Neural cell (in vitro differentiated cells): ENCODE measurements around the gene CHURC1. TPM values are rescaled to one million over a fixed set of nuclear protein-coding genes. Genes with fewer than 3 reads are reported as not detected.

ENCODE experiments used
- H2AFZ ChIP-seq: fragments of 200-600, 300-800 bp; sonication (generic), shearing (Covaris generic); 2 replicates; pipeline ENCODE4 v1.6.0; 2014; ENCODE audit warnings: low read depth, mild to moderate bottlenecking, antibody characterized with exemption, low read length, moderate library complexity
- H3F3A ChIP-seq: fragments of 200-600 bp; shearing (Covaris generic); 2 replicates; pipeline ENCODE4 v1.6.1; 2016; ENCODE audit warnings: mild to moderate bottlenecking, moderate library complexity, mixed read lengths, antibody characterized with exemption, low read length; ENCODE audit not compliant: insufficient read depth, poor library complexity, severe bottlenecking
- H3K27ac ChIP-seq: fragments of 200-600, 300-800 bp; sonication (generic), shearing (Covaris generic); 2 replicates; pipeline ENCODE4 v1.5.1; 2014; ENCODE audit warnings: mild to moderate bottlenecking, low read length, moderate library complexity
- H3K27me3 ChIP-seq: fragments of 300-800, 200-600 bp; sonication (generic), shearing (Covaris generic); 2 replicates; pipeline ENCODE4 v1.6.0; 2014; ENCODE audit warnings: mild to moderate bottlenecking, low read depth, low read length, moderate library complexity; ENCODE audit not compliant: insufficient read depth
- H3K36me3 ChIP-seq: fragments of 300-800, 200-600 bp; sonication (generic), shearing (Covaris generic); 2 replicates; pipeline ENCODE4 v1.5.1; 2014; ENCODE audit warnings: mild to moderate bottlenecking, antibody characterized with exemption, low read length, moderate library complexity; ENCODE audit not compliant: insufficient read depth
- H3K4me2 ChIP-seq: fragments of 300-800, 200-600 bp; sonication (generic), shearing (Covaris generic); 2 replicates; pipeline ENCODE4 v1.6.0; 2014; ENCODE audit warnings: mild to moderate bottlenecking, low read length
- H3K4me3 ChIP-seq: fragments of 300-800, 200-600 bp; sonication (generic), shearing (Covaris generic); 2 replicates; pipeline ENCODE4 v1.5.1; 2014; ENCODE audit warnings: mild to moderate bottlenecking, low read length, moderate library complexity
- H3K79me2 ChIP-seq: fragments of 200-600 bp; shearing (Covaris generic); replicated peaks from 2 replicates; pipeline ENCODE4 v1.6.0; 2014; ENCODE audit warnings: mild to moderate bottlenecking, low read length, moderate library complexity; ENCODE audit not compliant: insufficient read depth
- H3K9ac ChIP-seq: fragments of 300-800, 200-600 bp; sonication (generic), shearing (Covaris generic); 2 replicates; pipeline ENCODE4 v1.6.1; 2016; ENCODE audit warnings: mild to moderate bottlenecking, low read length, mixed read lengths
- H3K9me2 ChIP-seq: fragments of 200-600 bp; shearing (Covaris generic); 2 replicates; pipeline ENCODE4 v1.6.1; 2016; ENCODE audit warnings: mild to moderate bottlenecking, low read length, mixed read lengths; ENCODE audit not compliant: insufficient read depth
- H3K9me3 ChIP-seq: fragments of 200-600, 300-800 bp; sonication (generic), shearing (Covaris generic); 2 replicates; pipeline ENCODE4 v1.6.1; 2016; ENCODE audit warnings: mild to moderate bottlenecking, mixed run types, low read length, moderate library complexity, mixed read lengths
- H4K20me1 ChIP-seq: fragments of 200-600 bp; shearing (Covaris generic); 2 replicates; pipeline ENCODE4 v1.6.1; 2016; ENCODE audit warnings: mild to moderate bottlenecking, mixed run types; ENCODE audit not compliant: insufficient read depth
- CTCF ChIP-seq: fragments of 450-650 bp; IDR thresholded peaks from 2 replicates; pipeline ENCODE4 v1.5.1; 2014; ENCODE audit warnings: antibody characterized with exemption, mild to moderate bottlenecking, moderate library complexity; ENCODE audit not compliant: poor library complexity, severe bottlenecking
- EP300 ChIP-seq: fragments of 450-650 bp; conservative IDR thresholded peaks from 2 replicates; pipeline ENCODE4 v1.6.1; 2014; ENCODE audit warnings: antibody characterized with exemption, mild to moderate bottlenecking, moderate library complexity; ENCODE audit not compliant: poor library complexity, severe bottlenecking
- EZH2 ChIP-seq: fragments of 200-600, 300-800 bp; shearing (Covaris generic), sonication (generic); IDR thresholded peaks from 2 replicates; pipeline ENCODE4 v1.6.1; 2014; ENCODE audit warnings: antibody characterized with exemption, low read length, borderline replicate concordance, mild to moderate bottlenecking; ENCODE audit not compliant: insufficient read depth, poor library complexity, severe bottlenecking
- MXI1 ChIP-seq: fragments of 450-650 bp; conservative IDR thresholded peaks from 2 replicates; pipeline ENCODE4 v1.6.1; 2014; ENCODE audit warnings: antibody characterized with exemption, mild to moderate bottlenecking; ENCODE audit not compliant: poor library complexity, severe bottlenecking
- POLR2AphosphoS5 ChIP-seq: IDR thresholded peaks from 2 replicates; pipeline ENCODE4 v1.6.1; 2012
- RAD21 ChIP-seq: fragments of 450-650 bp; conservative IDR thresholded peaks from 2 replicates; pipeline ENCODE4 v1.6.1; 2014; ENCODE audit warnings: antibody characterized with exemption, mild to moderate bottlenecking, moderate library complexity
- REST ChIP-seq: IDR thresholded peaks from 2 replicates; pipeline ENCODE4 v1.6.1; 2012; ENCODE audit warnings: borderline replicate concordance
- SMC3 ChIP-seq: fragments of 450-650 bp; conservative IDR thresholded peaks from 2 replicates; pipeline ENCODE4 v1.6.1; 2014; ENCODE audit warnings: antibody characterized with exemption, mild to moderate bottlenecking, moderate library complexity; ENCODE audit not compliant: poor library complexity
- TAF1 ChIP-seq: IDR thresholded peaks from 2 replicates; pipeline ENCODE4 v1.6.1; 2012; ENCODE audit warnings: low read depth
- polyA plus RNA-seq: library from polyadenylated mRNA; depleted of rRNA; stranded (reverse); fragments of >200 nt; gene quantifications from 2 replicates; pipeline ENCODE4 v1.2.3, GENCODE V29; 2014

The CHURC1 gene
- polyA plus RNA-seq, 1 donor from 2014 or later, result 69.5 TPM

- Histone ChIP-seq H3K27ac (no peak overlapping the region), H3K4me2 (no peak overlapping the region), H3F3A (no peaks in the 10 kb centered on the region), H3K36me3 (no peaks in the 10 kb centered on the region), H3K27me3 (no peaks in the 10 kb centered on the region), H3K79me2 (peaks cover 5% of the 10 kb centered on the region), H3K4me3 (no peak overlapping the region), H4K20me1 (no peaks in the 10 kb centered on the region), H3K9me3 (no peaks in the 10 kb centered on the region), H3K9me2 (no peaks in the 10 kb centered on the region), H3K9ac (no peak overlapping the region), H2AFZ (no peak overlapping the region)
- no peak for TF ChIP-seq RAD21
- TF ChIP-seq EP300, result no peak
- TF ChIP-seq CTCF, result no peak
- no peak for TF ChIP-seq SMC3
- no peak for TF ChIP-seq TAF1
- no peak for TF ChIP-seq MXI1
- no peak for TF ChIP-seq POLR2AphosphoS5
- TF ChIP-seq EZH2, result no peak
- TF ChIP-seq REST, result no peak
Observed at GRCh38 chr14:64920465-64920864, 6.2 kb downstream of the CHURC1 start.

GRCh38 chr14:64923015-64923414 lies 8.8 kb downstream of the CHURC1 start:
- Histone ChIP-seq H3K9ac (no peak overlapping the region), H3K4me3 (no peak overlapping the region), H3K27ac (no peak overlapping the region), H3K27me3 (no peaks in the 10 kb centered on the region), H3K4me2 (no peak overlapping the region), H2AFZ (no peak overlapping the region), H4K20me1 (no peaks in the 10 kb centered on the region), H3K9me2 (no peaks in the 10 kb centered on the region), H3F3A (no peaks in the 10 kb centered on the region), H3K9me3 (no peaks in the 10 kb centered on the region), H3K36me3 (no peaks in the 10 kb centered on the region), H3K79me2 (no peaks in the 10 kb centered on the region)
- TF ChIP-seq MXI1 (no peak), RAD21 (no peak)

GRCh38 chr14:64926398-64926995 lies 12.2 kb downstream of the CHURC1 start:
- Histone ChIP-seq H3K27ac (no peak overlapping the region), H3K9me2 (no peaks in the 10 kb centered on the region), H3K4me2 (no peak overlapping the region), H3K27me3 (no peaks in the 10 kb centered on the region), H3K9me3 (no peaks in the 10 kb centered on the region), H3K36me3 (no peaks in the 10 kb centered on the region), H3K9ac (no peak overlapping the region), H3K4me3 (no peak overlapping the region), H3K79me2 (no peaks in the 10 kb centered on the region), H4K20me1 (no peaks in the 10 kb centered on the region), H2AFZ (no peak overlapping the region), H3F3A (no peaks in the 10 kb centered on the region)
- TF ChIP-seq MXI1, result no peak
- no peak for TF ChIP-seq POLR2AphosphoS5
